WI38 (cell line): ENCODE data around the gene KCNK16.

Experiments
- H3K4me3 ChIP-seq: 2 replicates; pipeline ENCODE4 v1.5.1; 2011; ENCODE audit warnings: low read depth, mild to moderate bottlenecking, control low read depth, low read length
- CTCF ChIP-seq: IDR thresholded peaks from 2 replicates; pipeline ENCODE4 v1.5.1; 2012; ENCODE audit warnings: low read depth, mild to moderate bottlenecking, control low read depth, low read length

KCNK16 gene

GRCh38 chr6:39274471-39274870 lies 48.0 kb downstream of the KCNK16 start:
- no peak overlapping the region for H3K4me3 ChIP-seq
- TF ChIP-seq CTCF = no peak

- H3K4me3 ChIP-seq = no peak overlapping the region
- TF ChIP-seq CTCF = no peak
These were observed 49.1 kb downstream of the KCNK16 start for GRCh38 chr6:39273406-39273821.

GRCh38 chr6:39269961-39270360 lies 52.5 kb downstream of the KCNK16 start:
- no peak overlapping the region for H3K4me3 ChIP-seq
- no peak for TF ChIP-seq CTCF

GRCh38 chr6:39268721-39269120 lies 53.8 kb downstream of the KCNK16 start:
- no peak for TF ChIP-seq CTCF
- H3K4me3 ChIP-seq = no peak overlapping the region

- no peak overlapping the region for H3K4me3 ChIP-seq
- no peak for TF ChIP-seq CTCF
These were observed 54.3 kb downstream of the KCNK16 start for GRCh38 chr6:39268171-39268570.

GRCh38 chr6:39266782-39267355 lies 55.6 kb downstream of the KCNK16 start:
- no peak overlapping the region for H3K4me3 ChIP-seq
- TF ChIP-seq CTCF = no peak

GRCh38 chr6:39266375-39266774 lies 56.1 kb downstream of the KCNK16 start:
- TF ChIP-seq CTCF = no peak

More at GRCh38 chr6:39266375-39266774, 56.1 kb downstream of the KCNK16 start:
- H3K4me3 ChIP-seq = no peak overlapping the region
